Iris pigment epithelial cell (primary cell): ENCODE measurements around the gene PRDM10.

ENCODE experiments used
- DNase-seq: peaks from one replicate; pipeline ENCODE4 v3.0.0-alpha.2; 2011; ENCODE audit warnings: low read depth

Gene PRDM10

GRCh38 chr11:129946256-129946655, 56.4 kb downstream of the PRDM10 start:
- DNase-seq, result peak; percentile 67

DNA sequence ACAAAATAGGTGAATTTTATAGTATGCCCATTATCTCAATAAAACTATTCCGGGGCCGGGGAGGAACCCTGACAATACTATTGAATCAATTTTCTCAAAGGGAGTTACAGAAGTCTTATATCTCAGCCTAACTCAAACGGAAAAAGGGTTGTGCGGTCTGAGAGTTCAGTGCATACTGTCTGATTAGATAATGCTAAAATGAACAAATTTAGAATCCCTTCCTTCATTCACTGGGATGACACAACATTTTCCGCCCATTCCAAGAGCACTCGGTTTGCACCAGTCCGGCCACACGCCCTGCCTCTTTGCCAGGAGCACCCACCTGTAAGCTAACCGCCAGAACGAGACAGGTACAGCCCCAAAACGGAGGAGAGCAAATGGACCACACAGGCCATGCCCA, 57.3 kb downstream of the PRDM10 start:
- no peak for DNase-seq

DNA sequence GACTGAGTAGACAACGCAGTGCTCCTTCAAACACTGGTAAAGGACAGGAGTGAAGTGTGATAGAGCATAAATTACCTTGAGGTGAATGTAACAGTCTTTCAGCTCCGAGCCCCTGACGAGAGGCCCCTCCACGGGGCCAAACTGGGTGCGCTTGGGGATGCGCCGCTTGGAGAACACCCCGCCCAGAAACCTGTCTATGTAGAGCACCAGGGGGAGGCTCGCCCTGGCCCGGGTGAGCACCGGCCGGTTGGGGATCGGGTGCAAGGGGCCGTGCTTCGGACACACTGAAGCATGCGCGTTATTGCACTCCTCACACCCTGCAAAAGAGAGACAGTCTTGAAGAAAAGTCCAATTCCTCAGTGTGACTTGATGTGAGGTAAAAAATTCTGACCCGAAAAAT, 57.9 kb downstream of the PRDM10 start:
- no peak for DNase-seq

DNA sequence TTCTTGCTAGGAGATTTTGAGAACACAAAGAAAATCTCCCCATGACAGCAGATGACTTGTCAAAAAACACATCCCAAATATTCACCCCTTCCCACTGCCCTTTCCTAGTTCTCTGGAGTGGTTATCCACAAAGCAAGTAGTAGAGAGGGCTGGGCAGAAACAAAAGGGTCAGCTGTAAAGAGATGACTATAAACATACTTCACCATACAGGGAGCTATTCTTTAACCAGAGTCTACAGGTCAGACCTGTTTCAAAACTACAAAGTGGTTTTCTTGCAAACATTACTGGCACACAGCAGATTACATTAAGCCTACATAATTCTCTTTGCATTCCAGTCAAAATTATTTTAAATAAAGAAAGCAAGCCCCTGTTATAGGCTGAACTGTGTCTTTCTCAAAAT, 59.6 kb downstream of the PRDM10 start:
- DNase-seq, result no peak

- DNase-seq, result no peak
These were observed 63.1 kb downstream of the PRDM10 start for GRCh38 chr11:129939510-129939909.

DNA sequence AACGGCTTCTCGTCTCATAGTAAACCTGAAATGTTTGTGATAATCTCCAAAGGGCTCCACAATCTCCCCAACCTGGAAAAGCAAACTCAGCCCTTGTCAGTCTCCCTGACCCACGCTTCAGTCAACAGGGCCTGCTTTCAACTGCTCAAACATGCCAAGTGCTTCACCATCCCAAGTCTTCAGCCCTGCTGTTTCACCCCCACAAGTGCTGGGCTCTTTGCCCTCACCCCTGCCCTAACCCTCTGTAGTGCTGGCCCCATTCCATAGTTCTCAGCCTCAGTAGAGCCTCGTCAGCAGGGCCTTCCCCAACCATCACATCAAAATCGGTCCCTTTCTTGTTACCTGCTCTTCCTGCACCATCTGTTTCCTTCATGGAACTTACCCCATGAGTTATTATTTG, 63.9 kb downstream of the PRDM10 start:
- no peak for DNase-seq

- no peak for DNase-seq
These were observed 64.9 kb downstream of the PRDM10 start for GRCh38 chr11:129937592-129938238.

DNA sequence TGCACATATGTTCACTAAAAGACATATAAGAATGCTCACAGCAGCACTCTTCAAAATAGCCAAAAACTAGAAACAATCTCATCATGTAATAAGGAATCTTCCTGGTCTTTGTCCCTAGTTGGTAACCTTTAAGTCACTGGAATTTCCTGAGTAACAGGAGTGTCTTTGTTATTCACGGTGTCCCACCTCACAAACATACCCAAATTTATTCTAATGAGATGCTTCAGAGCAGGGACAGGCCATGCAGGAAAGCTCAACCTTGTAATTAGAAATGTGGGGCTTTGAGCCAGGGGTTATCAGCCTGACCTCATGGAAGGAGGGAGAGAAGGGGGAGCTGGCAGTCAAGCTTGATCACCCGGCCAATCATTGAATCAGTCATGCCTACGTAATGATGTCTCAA, 66.9 kb downstream of the PRDM10 start:
- no peak for DNase-seq

- no peak for DNase-seq
These were observed 68.7 kb downstream of the PRDM10 start for GRCh38 chr11:129933891-129934290.

- DNase-seq, result no peak
These were observed 69.4 kb downstream of the PRDM10 start for GRCh38 chr11:129933262-129933661.

DNA sequence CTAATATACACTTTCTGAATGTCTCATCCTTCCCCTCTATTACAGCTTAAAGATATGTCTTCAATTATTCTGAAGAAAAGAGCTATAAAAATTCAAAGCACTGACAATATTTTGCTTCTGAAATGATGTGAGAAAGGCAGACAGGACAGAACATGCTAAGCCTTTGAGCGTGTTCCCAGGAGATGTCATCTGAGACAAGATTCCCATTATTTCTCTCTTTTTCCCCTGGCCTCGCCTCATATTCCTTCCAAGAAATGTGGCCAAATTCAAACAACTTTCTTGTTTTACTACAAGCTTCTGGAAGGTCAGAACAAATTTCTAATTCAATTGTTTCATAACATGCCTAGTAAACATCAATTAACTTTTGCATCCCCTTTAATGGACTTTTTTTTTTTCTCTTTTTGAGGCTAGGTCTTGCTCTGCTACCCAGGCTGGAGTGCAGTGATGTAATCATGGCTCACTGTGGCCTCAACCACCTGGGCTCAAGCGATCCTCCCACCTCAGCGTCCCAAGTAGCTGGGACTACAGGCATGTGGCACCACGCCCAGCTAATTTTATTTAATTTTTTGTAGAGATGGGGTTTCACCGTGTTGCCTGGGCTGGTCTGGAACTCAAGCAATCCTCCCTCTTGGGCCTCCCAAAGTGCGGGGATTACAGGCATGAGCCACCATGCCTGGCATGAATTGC, 70.1 kb downstream of the PRDM10 start:
- no peak for DNase-seq

- no peak for DNase-seq
These were observed 71.9 kb downstream of the PRDM10 start for GRCh38 chr11:129930743-129931142.

DNA sequence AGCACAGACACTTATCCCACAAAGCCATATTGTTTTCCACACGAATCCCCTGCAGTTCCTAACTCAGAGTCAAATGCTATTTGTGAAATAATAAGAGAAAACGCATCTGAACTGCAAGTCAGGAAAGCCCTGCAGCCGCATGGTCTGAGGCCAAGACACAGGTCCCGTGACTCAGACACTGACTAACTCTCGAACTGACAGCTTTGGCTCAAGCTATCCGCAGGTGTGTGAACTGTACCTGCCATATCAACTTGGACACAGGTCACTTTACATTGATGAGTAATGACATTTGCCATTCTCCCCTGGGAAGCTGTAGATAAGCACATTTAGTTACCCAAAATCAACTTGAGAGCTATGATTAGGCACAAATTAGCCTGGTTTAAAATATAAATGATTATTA, 72.3 kb downstream of the PRDM10 start:
- DNase-seq, result peak; percentile 57

DNA sequence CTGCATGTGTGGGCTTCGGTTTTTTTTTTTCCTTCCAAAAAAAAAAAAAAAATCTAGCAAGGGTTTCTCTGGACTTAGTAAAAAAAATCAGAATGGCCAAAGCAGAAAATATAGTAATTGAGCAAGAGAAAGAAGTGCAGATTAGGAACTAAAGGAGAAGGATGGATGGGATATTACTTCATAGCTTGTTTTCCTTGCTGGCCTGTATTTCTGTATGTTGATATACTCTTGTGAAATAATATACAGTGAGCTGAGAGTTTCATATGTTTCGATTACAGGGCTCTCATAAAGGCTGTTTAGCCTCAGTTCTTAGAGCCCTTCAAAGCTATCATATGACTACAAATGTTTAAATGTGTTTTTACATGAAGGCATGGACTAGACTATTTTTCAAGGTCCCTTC, 72.9 kb downstream of the PRDM10 start:
- no peak for DNase-seq

- no peak for DNase-seq
These were observed 73.5 kb downstream of the PRDM10 start for GRCh38 chr11:129928923-129929692.

- no peak for DNase-seq
These were observed 80.0 kb downstream of the PRDM10 start for GRCh38 chr11:129922674-129923073.

DNA sequence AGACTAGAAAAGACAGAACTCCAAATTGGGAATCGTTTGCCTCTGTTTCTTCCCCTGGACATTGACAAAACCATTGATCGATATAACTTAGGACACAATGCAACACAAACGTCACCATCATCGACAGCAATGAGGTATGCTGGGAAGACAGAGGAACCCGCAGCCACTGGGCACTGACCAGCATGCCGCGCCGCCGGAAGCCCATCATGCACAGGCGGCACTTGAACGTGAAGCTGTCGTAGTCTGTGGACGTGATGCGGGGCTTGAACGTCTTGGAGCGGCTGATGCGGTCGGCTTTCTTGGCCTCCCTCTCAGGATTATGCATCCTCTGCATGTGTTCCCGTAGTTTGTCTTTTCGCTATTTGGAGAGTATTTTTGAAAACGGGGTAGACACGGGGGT, 84.3 kb downstream of the PRDM10 start:
- no peak for DNase-seq

GRCh38 chr11:129917231-129917630, 85.4 kb downstream of the PRDM10 start:
- peak; percentile 23 for DNase-seq

- peak; percentile 60 for DNase-seq
These were observed 91.3 kb downstream of the PRDM10 start for GRCh38 chr11:129911298-129911697.

- no peak for DNase-seq
These were observed 92.3 kb downstream of the PRDM10 start for GRCh38 chr11:129910360-129910759.

DNA sequence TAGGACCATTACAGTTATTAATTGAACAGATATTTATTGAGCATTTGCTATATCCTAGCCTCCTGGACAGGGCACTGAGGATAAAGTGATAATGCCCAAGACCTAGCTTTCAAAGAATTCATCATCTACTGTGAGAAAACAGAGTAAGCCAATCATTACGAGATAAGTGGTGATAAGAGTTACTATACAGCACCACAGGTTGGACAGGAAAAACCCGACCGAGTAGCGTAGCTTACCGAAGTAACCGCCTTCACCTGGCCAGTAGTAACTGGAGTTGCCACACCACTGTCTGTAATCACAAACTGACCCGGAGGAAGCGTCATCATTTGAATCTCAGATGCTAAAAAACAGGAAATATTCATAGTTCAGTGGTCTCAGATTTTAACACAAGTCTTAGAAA, 97.2 kb downstream of the PRDM10 start:
- DNase-seq, result no peak

DNA sequence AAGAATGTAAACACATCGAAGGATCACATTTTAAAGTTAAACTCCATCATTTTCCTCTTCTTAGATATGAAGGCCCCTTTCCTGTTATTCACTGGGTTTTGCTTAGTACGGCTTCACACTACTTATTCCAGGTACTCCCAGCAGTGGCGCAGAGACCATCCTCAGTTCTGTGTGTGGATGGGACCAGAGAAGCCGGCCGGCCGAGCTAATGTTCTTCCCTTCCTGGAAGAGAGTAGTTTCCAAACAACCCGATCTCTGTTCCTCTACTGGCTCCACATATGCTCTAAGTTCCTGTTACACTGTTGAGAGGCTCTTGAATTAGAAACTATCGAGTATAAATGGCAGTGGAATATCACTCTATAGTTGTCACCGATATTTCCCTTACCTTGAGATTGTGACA, 106.6 kb downstream of the PRDM10 start:
- DNase-seq, result no peak
